GM12878 (cell line): ENCODE results near the gene BGLAP. TPM values are rescaled to one million over a fixed set of nuclear protein-coding genes. Genes with fewer than 3 reads are reported as not detected.

Experiments used
- ATAC-seq: fragments of 200-7000 bp; cut with Tn5 transposase; 3 replicates; pipeline ENCODE4 v1.9.1; 2020; ENCODE audit warnings: mild to moderate bottlenecking, moderate library complexity
- BruUV-seq: library from RNA; stranded (reverse); fragments of 400-500 nt; replicated peaks from 2 replicates; lab custom pipeline; 2021; lab: Mats Ljungman, UMichigan
- CTCF ChIA-PET: fragments of 300-600 bp; sonication (Branson Sonifier 250); formaldehyde crosslinking; extraction: SDS; loops from one replicate; lab custom pipeline; 2021; ENCODE audit warnings: inconsistent platforms; lab: Yijun Ruan, JAX
- POLR2A ChIA-PET: fragments of 350-600 bp; formaldehyde crosslinking; extraction: SDS; loops from one replicate; lab custom pipeline; 2021; ENCODE audit warnings: inconsistent platforms; lab: Charles Lee
- RAD21 ChIA-PET: fragments of 300-600 bp; sonication (Branson Sonifier 250); formaldehyde crosslinking; loops from one replicate; lab custom pipeline; 2023; ENCODE audit warnings: antibody characterized with exemption; ENCODE audit not compliant: unreplicated experiment; lab: Charles Lee
- SMC1A ChIA-PET: fragments of 300-600 bp; sonication (Branson Sonifier 250); formaldehyde crosslinking; loops from one replicate; lab custom pipeline; 2023; ENCODE audit not compliant: unreplicated experiment, uncharacterized antibody; lab: Charles Lee
- DNase-seq: peaks from one replicate; pipeline ENCODE4 v3.0.0-alpha.2; 2011; ENCODE audit warnings: low read depth, low spot score
- FAIRE-seq: peaks from 3 replicates; lab custom pipeline; 2011; peaks lifted over from hg19 to GRCh38; lab: Jason Lieb, UNC
- H2AFZ ChIP-seq: 2 replicates; pipeline ENCODE4 v1.6.0; 2011; ENCODE audit warnings: low read depth, low read length, control low read depth; ENCODE audit not compliant: control insufficient read depth
- H3K27ac ChIP-seq: 2 replicates; pipeline ENCODE4 v1.5.1; 2011; ENCODE audit warnings: control low read depth; ENCODE audit not compliant: control insufficient read depth, insufficient read depth
- H3K27me3 ChIP-seq, 2 experiments: replicated peaks in 1 of 2; 2 replicates each; pipeline versions ENCODE4 v1.6.0 to v1.6.1; 2011; ENCODE audit warnings: low read length in 1 of 2; ENCODE audit not compliant: control insufficient read depth in 2 of 2, insufficient read depth in 2 of 2
- H3K36me3 ChIP-seq, 2 experiments: 2 replicates each; pipeline ENCODE4 v1.5.1; 2011; ENCODE audit warnings: low read length in 1 of 2; ENCODE audit not compliant: control insufficient read depth in 2 of 2, insufficient read depth in 2 of 2
- H3K4me1 ChIP-seq: 2 replicates; pipeline ENCODE4 v1.6.1; 2011; ENCODE audit warnings: mild to moderate bottlenecking, low read length, moderate library complexity, mixed read lengths; ENCODE audit not compliant: control insufficient read depth, insufficient read depth
- H3K4me2 ChIP-seq: 2 replicates; pipeline ENCODE4 v1.6.0; 2011; ENCODE audit warnings: control low read depth; ENCODE audit not compliant: control insufficient read depth, insufficient read depth
- H3K4me3 ChIP-seq: fragments of 200-600 bp; sonication (generic); 2 replicates; pipeline ENCODE4 v1.5.1; 2016
- H3K79me2 ChIP-seq: 2 replicates; pipeline ENCODE4 v1.6.0; 2011; ENCODE audit warnings: low read length; ENCODE audit not compliant: control insufficient read depth, insufficient read depth
- H3K9ac ChIP-seq: 2 replicates; pipeline ENCODE4 v1.8.0; 2011; ENCODE audit warnings: low read length, control low read depth, mixed read lengths; ENCODE audit not compliant: control insufficient read depth, insufficient read depth
- H3K9me3 ChIP-seq: replicated peaks from 3 replicates; pipeline ENCODE4 v1.5.1; 2011; ENCODE audit warnings: mild to moderate bottlenecking, low read length; ENCODE audit not compliant: control insufficient read depth, insufficient read depth
- H4K20me1 ChIP-seq: 2 replicates; pipeline ENCODE4 v1.6.0; 2011; ENCODE audit not compliant: control insufficient read depth, insufficient read depth
- ATF7 ChIP-seq: fragments of 450-650 bp; IDR thresholded peaks from 2 replicates; pipeline ENCODE4 v1.6.1; 2016; ENCODE audit warnings: low read depth, mild to moderate bottlenecking
- DPF2 ChIP-seq: fragments of 450-650 bp; IDR thresholded peaks from 2 replicates; pipeline ENCODE4 v1.6.1; 2017; ENCODE audit warnings: mild to moderate bottlenecking
- EGR1 ChIP-seq, 2 experiments: IDR thresholded peaks; 1 replicate in 1 of 2; 2 replicates in 1 of 2; pipeline ENCODE4 v1.6.1; 2011 to 2012; ENCODE audit warnings: low read depth in 2 of 2, low read length in 2 of 2, borderline replicate concordance in 1 of 2, mild to moderate bottlenecking in 1 of 2, moderate library complexity in 1 of 2
- JUNB ChIP-seq: IDR thresholded peaks from 2 replicates; pipeline ENCODE4 v1.6.1; 2016; ENCODE audit warnings: antibody characterized with exemption, mild to moderate bottlenecking
- KLF5 ChIP-seq: fragments of 450-650 bp; IDR thresholded peaks from 2 replicates; pipeline ENCODE4 v1.6.1; 2014; ENCODE audit warnings: mild to moderate bottlenecking; ENCODE audit not compliant: partially characterized antibody
- POLR2AphosphoS5 ChIP-seq: IDR thresholded peaks from 2 replicates; pipeline ENCODE4 v1.6.1; 2011; ENCODE audit warnings: mild to moderate bottlenecking, low read length, inconsistent platforms
- SMAD1 ChIP-seq: fragments of 450-650 bp; IDR thresholded peaks from 2 replicates; pipeline ENCODE4 v1.6.1; 2018; ENCODE audit warnings: mild to moderate bottlenecking, low read depth; ENCODE audit not compliant: partially characterized antibody
- STAT1 ChIP-seq: fragments of 450-650 bp; conservative IDR thresholded peaks from 2 replicates; pipeline ENCODE4 v1.6.1; 2014; ENCODE audit warnings: antibody characterized with exemption, mild to moderate bottlenecking
- SUZ12 ChIP-seq: fragments of 200-600 bp; sonication (generic); IDR thresholded peaks from one replicate; pipeline ENCODE4 v1.6.1; 2018; ENCODE audit warnings: antibody characterized with exemption, mild to moderate bottlenecking; ENCODE audit not compliant: unreplicated experiment
- WRNIP1 ChIP-seq: IDR thresholded peaks from 2 replicates; pipeline ENCODE4 v1.6.1; 2011; ENCODE audit warnings: low read depth, low read length, improper control_type of control experiment, borderline replicate concordance
- ZNF217 ChIP-seq: fragments of 450-650 bp; IDR thresholded peaks from 2 replicates; pipeline ENCODE4 v1.6.1; 2017; ENCODE audit warnings: antibody characterized with exemption, mild to moderate bottlenecking
- WGBS: methylation state at CpG from one replicate; pipeline ENCODE4 v1.1.6; 2016; ENCODE audit warnings: low lambda C conversion rate; ENCODE audit not compliant: insufficient replicate concordance, insufficient coverage; ENCODE audit errors: missing lambda C conversion rate; 5-methylcytosine and 5-hydroxymethylcytosine counted together
- in situ Hi-C: fragments of 300-500 bp; cut with MboI; formaldehyde crosslinking; loops from 9 replicates; pipeline ENCODE4 v1.14.3; 2018; ENCODE audit warnings: mixed read lengths
- intact Hi-C: fragments of 100-400 bp; cut with micrococcal nuclease; formaldehyde crosslinking; loops from one replicate; pipeline ENCODE4 v1.14.2; 2022; ENCODE audit not compliant: unreplicated experiment
- polyA plus RNA-seq, 11 experiments: library from polyadenylated mRNA; depleted of rRNA in 4 of 11; unstranded in 6 of 11; stranded (reverse) in 5 of 11; fragments of >200 nt; fragmentation: Nextera tagmentation in 4 of 11; fragmentation: Illumina TruSeq in 1 of 11; extraction: Ambion mirVana in 4 of 11; extraction: Trizol in 1 of 11; gene quantifications; 1 replicate in 1 of 11; 2 replicates in 10 of 11; pipeline versions ENCODE4 v1.2.1 to v1.2.3, GENCODE V29; 2011 to 2016; ENCODE audit warnings: inconsistent platforms in 2 of 11, missing spikeins in 2 of 11, low read depth in 1 of 11
- total RNA-seq, 4 experiments: library from RNA; depleted of rRNA in 3 of 4; stranded (reverse); fragments of >200 nt in 3 of 4; fragmentation: Illumina TruSeq in 1 of 4; extraction: Trizol in 1 of 4; gene quantifications; 2 replicates each; pipeline versions ENCODE4 v1.2.1 to v1.2.3, GENCODE V29; 2013 to 2021
- TF ChIP-seq, protein P1 (sequence below): fragments of 150-350 bp; IDR thresholded peaks from 2 replicates; pipeline ENCODE4 v1.6.1; 2016; ENCODE audit warnings: low read depth, low read length
- TF ChIP-seq, protein P2 (sequence below): IDR thresholded peaks from 2 replicates; pipeline ENCODE4 v1.6.1; 2011; ENCODE audit warnings: low read depth, mild to moderate bottlenecking, low read length, moderate library complexity, borderline replicate concordance; ENCODE audit errors: extremely low read depth
- TF ChIP-seq, protein P3 (sequence below): fragments of 450-650 bp; IDR thresholded peaks from 2 replicates; pipeline ENCODE4 v1.6.1; 2017; ENCODE audit warnings: antibody characterized with exemption, mild to moderate bottlenecking, moderate library complexity

Gene BGLAP
- total and polyA plus RNA-seq, 10 of the 15 experiments (the other 5 are each of a cell fraction or from before 2014, with no cell fraction given) = 0.20 to 1.8 (median 0.40) TPM; not detected in 3

DNA sequence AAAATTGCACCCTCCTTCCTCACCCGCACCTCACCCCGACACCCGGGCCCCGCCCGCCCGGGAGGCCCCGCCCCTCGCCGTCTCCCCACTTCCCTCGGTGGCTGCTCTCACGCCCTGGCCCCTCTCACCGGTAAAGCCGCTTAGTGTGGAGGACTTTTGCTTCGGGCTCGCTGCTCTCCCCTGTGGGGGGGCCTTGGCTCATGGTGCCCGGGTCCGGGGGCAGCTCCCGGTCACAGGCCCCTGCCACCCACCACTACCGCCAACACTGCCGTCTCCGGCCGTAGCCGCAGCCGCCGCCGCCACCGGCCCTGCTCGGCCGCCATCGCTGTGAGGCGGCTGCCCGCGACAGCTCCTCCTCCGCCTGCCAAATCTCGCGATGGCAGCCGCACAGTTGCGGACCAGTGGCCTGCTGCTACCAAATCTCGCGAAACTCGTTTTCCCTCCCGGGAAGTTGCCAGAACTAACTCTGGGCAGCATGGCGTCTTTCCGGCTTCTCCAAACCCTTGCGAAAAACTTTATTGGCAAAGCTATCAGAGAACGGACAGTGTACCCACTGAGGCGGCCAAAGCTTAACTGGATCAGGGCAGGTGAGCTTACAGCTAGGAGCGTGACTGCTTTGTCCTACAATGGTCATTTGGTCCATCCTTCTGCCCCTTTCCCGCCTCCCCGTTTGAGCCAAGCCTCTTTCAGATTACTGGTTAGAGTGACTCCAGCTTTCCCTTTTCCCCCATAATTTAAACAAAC lies 40.7 kb downstream of the BGLAP start, which contains the start of gene SMG5 (continued):
- TF ChIP-seq, protein P1, sequence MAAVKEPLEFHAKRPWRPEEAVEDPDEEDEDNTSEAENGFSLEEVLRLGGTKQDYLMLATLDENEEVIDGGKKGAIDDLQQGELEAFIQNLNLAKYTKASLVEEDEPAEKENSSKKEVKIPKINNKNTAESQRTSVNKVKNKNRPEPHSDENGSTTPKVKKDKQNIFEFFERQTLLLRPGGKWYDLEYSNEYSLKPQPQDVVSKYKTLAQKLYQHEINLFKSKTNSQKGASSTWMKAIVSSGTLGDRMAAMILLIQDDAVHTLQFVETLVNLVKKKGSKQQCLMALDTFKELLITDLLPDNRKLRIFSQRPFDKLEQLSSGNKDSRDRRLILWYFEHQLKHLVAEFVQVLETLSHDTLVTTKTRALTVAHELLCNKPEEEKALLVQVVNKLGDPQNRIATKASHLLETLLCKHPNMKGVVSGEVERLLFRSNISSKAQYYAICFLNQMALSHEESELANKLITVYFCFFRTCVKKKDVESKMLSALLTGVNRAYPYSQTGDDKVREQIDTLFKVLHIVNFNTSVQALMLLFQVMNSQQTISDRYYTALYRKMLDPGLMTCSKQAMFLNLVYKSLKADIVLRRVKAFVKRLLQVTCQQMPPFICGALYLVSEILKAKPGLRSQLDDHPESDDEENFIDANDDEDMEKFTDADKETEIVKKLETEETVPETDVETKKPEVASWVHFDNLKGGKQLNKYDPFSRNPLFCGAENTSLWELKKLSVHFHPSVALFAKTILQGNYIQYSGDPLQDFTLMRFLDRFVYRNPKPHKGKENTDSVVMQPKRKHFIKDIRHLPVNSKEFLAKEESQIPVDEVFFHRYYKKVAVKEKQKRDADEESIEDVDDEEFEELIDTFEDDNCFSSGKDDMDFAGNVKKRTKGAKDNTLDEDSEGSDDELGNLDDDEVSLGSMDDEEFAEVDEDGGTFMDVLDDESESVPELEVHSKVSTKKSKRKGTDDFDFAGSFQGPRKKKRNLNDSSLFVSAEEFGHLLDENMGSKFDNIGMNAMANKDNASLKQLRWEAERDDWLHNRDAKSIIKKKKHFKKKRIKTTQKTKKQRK = no peak; the same call in 1 of the 2 replicates
- TF ChIP-seq JUNB (no peak), SUZ12 (no peak)

DNA sequence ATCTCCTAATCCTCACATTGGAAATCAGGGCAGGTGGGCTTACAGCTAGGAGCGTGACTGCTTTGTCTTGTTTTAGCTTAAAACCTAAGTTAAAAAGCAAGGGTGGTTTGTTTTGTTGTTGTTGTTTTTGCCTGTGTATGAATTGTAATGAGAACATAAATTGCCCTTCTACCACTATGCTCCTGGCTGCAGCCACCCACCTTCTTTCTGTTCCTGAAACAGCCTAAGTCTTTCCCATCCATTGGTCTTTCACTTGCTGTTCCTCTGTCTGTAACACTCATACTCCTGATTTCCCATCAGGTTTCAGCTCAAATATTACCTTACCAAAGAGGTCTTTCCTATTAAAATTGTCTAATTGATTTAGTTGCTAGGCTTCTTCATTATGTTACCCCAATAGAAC lies 41.5 kb downstream of the BGLAP start:
- peak overlapping the region; percentile 98 for H2AFZ ChIP-seq
- intact Hi-C loops (loop anchor here (10.0 kb wide), 1 partner anchor 189 kb away; no protein-coding TSS in a partner anchor), in situ Hi-C loops (no loop called here)
- peaks cover 0 to 15% of the 10 kb centered on the region in 2 experiments; a peak in 3 of 4 replicates for H3K36me3 ChIP-seq
- ATAC-seq = no peak
- no peaks in the 10 kb centered on the region for H4K20me1 ChIP-seq
- H3K9ac ChIP-seq = peak overlapping the region; percentile 89
- no TSS peak for BruUV-seq
- peak overlapping the region; percentile 84 for H3K4me2 ChIP-seq
- WGBS = 0% methylated on average over 1 of the region's 1 CpG
- DNase-seq = no peak
- no peaks in the 10 kb centered on the region for H3K27me3 ChIP-seq
- CTCF ChIA-PET = interaction anchor here (1.0 to 7.1 kb wide), 19 partner anchors 10 to 400 kb away, joined by 3 to 58 read pairs (median 4); partner anchors contain the start of genes GLMP and UBQLN4
- no peak for FAIRE-seq
- POLR2A ChIA-PET = interaction anchor here (0.6 to 2.8 kb wide), 15 partner anchors 9 to 433 kb away, joined by 3 to 13 read pairs (median 4); partner anchors contain the start of genes CCT3, GLMP, NAXE and PMF1
- H3K9me3 ChIP-seq = no peaks in the 10 kb centered on the region
- peaks cover 15% of the 10 kb centered on the region; the same call in 1 of the 2 replicates for H3K4me1 ChIP-seq
- H3K79me2 ChIP-seq = peaks cover 52% of the 10 kb centered on the region
- peak overlapping the region; percentile 86 for H3K27ac ChIP-seq
- H3K4me3 ChIP-seq = peak overlapping the region; percentile 92
- RAD21 ChIA-PET = interaction anchor here (0.7 to 2.3 kb wide), 11 partner anchors 10 to 174 kb away, joined by 3 to 16 read pairs (median 4); partner anchors contain the start of genes CCT3, GLMP, PMF1 and TSACC
- SMC1A ChIA-PET = interaction anchor here (0.9 to 4.7 kb wide), 17 partner anchors 9 to 218 kb away, joined by 3 to 39 read pairs (median 4); partner anchors contain the start of genes CCT3, GLMP and TSACC
- no peak for TF ChIP-seq POLR2AphosphoS5
- no peak for TF ChIP-seq STAT1
- no peak for TF ChIP-seq EGR1 (IDR thresholded peaks at IDR 0.05; ENCODE audit: borderline replicate concordance in 1 of 2, low read depth in 2 of 2, low read length in 2 of 2)
- no peak for TF ChIP-seq DPF2
- TF ChIP-seq WRNIP1 = no peak
- TF ChIP-seq ZNF217 = no peak
- no peak for TF ChIP-seq ATF7
- TF ChIP-seq, protein P2, sequence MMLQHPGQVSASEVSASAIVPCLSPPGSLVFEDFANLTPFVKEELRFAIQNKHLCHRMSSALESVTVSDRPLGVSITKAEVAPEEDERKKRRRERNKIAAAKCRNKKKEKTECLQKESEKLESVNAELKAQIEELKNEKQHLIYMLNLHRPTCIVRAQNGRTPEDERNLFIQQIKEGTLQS = no peak
- TF ChIP-seq, protein P3, sequence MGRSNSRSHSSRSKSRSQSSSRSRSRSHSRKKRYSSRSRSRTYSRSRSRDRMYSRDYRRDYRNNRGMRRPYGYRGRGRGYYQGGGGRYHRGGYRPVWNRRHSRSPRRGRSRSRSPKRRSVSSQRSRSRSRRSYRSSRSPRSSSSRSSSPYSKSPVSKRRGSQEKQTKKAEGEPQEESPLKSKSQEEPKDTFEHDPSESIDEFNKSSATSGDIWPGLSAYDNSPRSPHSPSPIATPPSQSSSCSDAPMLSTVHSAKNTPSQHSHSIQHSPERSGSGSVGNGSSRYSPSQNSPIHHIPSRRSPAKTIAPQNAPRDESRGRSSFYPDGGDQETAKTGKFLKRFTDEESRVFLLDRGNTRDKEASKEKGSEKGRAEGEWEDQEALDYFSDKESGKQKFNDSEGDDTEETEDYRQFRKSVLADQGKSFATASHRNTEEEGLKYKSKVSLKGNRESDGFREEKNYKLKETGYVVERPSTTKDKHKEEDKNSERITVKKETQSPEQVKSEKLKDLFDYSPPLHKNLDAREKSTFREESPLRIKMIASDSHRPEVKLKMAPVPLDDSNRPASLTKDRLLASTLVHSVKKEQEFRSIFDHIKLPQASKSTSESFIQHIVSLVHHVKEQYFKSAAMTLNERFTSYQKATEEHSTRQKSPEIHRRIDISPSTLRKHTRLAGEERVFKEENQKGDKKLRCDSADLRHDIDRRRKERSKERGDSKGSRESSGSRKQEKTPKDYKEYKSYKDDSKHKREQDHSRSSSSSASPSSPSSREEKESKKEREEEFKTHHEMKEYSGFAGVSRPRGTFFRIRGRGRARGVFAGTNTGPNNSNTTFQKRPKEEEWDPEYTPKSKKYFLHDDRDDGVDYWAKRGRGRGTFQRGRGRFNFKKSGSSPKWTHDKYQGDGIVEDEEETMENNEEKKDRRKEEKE = no peak
- no peak for TF ChIP-seq KLF5
- no peak for TF ChIP-seq SMAD1
